HCEC 1CT (cell line): ENCODE data around the gene HINT2.

Experiments
- DNase-seq: peaks from one replicate; pipeline ENCODE4 v3.0.0-alpha.2; 2017

HINT2 gene

GRCh38 chr9:35840881-35841644, 26.2 kb upstream of the HINT2 start:
- no peak for DNase-seq

GRCh38 chr9:35839926-35840325, 25.1 kb upstream of the HINT2 start:
- DNase-seq = no peak

GRCh38 chr9:35836595-35836994, 21.8 kb upstream of the HINT2 start:
- DNase-seq = no peak

- no peak for DNase-seq
These were observed 20.9 kb upstream of the HINT2 start for GRCh38 chr9:35835766-35836165.

GRCh38 chr9:35835216-35835632, 20.4 kb upstream of the HINT2 start:
- DNase-seq = no peak

GRCh38 chr9:35834260-35835215, 19.7 kb upstream of the HINT2 start:
- DNase-seq = no peak

GRCh38 chr9:35832814-35833213, 18.0 kb upstream of the HINT2 start:
- DNase-seq = no peak

- DNase-seq = no peak
These were observed 16.2 kb upstream of the HINT2 start for GRCh38 chr9:35831040-35831439.

GRCh38 chr9:35829764-35830096, 14.9 kb upstream of the HINT2 start:
- no peak for DNase-seq

GRCh38 chr9:35829084-35829763, 14.4 kb upstream of the HINT2 start, which contains the start of gene TMEM8B:
Gene TMEM8B (plus strand): TSS chr9:35829228. CDS start chr9:35829448, 220 bp downstream.
- DNase-seq = peak; percentile 83

- no peak for DNase-seq
These were observed 13.9 kb upstream of the HINT2 start, which contains the start of gene FAM221B for GRCh38 chr9:35828716-35829083. Gene FAM221B (minus strand): TSS chr9:35828732. CDS start chr9:35826161, 2,571 bp downstream.

GRCh38 chr9:35827486-35827885, 12.6 kb upstream of the HINT2 start:
- DNase-seq = peak; percentile 74

- DNase-seq = peak; percentile 61
These were observed 11.3 kb upstream of the HINT2 start for GRCh38 chr9:35826071-35826701.

GRCh38 chr9:35822926-35823325, 8.1 kb upstream of the HINT2 start:
- DNase-seq = no peak

GRCh38 chr9:35820076-35820475, 5.2 kb upstream of the HINT2 start:
- DNase-seq = peak; percentile 60

GRCh38 chr9:35818341-35818740, 3.5 kb upstream of the HINT2 start:
- DNase-seq = no peak

- no peak for DNase-seq
These were observed 1.9 kb upstream of the HINT2 start for GRCh38 chr9:35816708-35817107.

- DNase-seq = peak; percentile 74
These were observed 569 bp downstream of the HINT2 start for GRCh38 chr9:35814106-35814840.

- peak; percentile 37 for DNase-seq
These were observed 1.3 kb downstream of the HINT2 start for GRCh38 chr9:35813434-35814105.

GRCh38 chr9:35812025-35812602, 2.7 kb downstream of the HINT2 start, which contains the start of gene SPAG8:
Gene SPAG8 (minus strand): TSS chr9:35812262. CDS start chr9:35812147, 115 bp downstream.
- DNase-seq = peak; percentile 98
